ENCODE data around the gene ZNF524.

Gene ZNF524

DNA sequence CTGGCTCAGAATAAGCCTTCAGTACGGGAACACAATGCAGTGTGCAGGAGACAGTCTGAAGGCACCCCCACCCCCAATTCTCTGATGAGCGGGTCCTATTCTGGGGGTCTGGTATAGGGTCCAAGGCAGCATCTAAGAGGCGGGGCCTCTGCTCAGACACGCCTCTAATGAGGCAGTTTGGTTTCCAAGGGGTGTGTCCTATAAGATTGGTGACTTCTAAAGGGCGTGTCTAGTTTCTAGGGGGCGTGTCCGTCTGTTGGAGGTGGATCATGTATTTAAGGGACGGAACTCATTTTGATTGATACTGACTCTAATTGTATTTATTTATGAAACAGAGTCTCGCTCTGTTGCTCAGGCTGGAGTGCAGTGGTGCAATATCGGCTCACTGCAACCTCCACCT is 9.5 kb upstream of the ZNF524 start:
- no peak overlapping the region for H3K4me3 ChIP-seq (ENCODE audit: low read depth, low read length)
- no peak for DNase-seq (ENCODE audit: low read depth)
- TF ChIP-seq, protein P1, sequence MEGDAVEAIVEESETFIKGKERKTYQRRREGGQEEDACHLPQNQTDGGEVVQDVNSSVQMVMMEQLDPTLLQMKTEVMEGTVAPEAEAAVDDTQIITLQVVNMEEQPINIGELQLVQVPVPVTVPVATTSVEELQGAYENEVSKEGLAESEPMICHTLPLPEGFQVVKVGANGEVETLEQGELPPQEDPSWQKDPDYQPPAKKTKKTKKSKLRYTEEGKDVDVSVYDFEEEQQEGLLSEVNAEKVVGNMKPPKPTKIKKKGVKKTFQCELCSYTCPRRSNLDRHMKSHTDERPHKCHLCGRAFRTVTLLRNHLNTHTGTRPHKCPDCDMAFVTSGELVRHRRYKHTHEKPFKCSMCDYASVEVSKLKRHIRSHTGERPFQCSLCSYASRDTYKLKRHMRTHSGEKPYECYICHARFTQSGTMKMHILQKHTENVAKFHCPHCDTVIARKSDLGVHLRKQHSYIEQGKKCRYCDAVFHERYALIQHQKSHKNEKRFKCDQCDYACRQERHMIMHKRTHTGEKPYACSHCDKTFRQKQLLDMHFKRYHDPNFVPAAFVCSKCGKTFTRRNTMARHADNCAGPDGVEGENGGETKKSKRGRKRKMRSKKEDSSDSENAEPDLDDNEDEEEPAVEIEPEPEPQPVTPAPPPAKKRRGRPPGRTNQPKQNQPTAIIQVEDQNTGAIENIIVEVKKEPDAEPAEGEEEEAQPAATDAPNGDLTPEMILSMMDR (IDR thresholded peaks at IDR 0.05; ENCODE audit: control insufficient read depth, extremely low read depth, insufficient read depth) = no peak

DNA sequence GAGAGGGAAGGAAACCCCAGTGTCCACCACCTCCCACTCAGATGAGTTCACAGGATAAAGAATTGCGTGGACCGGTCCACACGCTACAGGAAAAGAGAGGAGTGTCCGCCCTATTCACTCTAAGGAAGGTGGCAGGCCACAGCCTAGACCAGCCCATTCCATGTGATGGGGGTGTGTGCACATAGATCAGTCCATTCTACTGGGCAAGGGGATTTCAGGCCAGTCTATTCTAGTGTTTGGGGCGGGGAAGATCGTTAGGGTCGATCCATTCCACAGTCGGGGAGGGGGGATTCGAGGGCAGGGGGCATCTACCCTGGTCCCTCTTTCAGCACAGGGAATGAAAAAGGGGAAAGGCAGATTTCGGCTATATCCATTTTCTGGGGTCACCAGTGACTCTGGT is 8.5 kb upstream of the ZNF524 start:
- no peak for DNase-seq (ENCODE audit: low read depth)
- TF ChIP-seq, protein P1 (IDR thresholded peaks at IDR 0.05; ENCODE audit: control insufficient read depth, extremely low read depth, insufficient read depth) = no peak
- no peak overlapping the region for H3K4me3 ChIP-seq (ENCODE audit: low read depth, low read length)

DNA sequence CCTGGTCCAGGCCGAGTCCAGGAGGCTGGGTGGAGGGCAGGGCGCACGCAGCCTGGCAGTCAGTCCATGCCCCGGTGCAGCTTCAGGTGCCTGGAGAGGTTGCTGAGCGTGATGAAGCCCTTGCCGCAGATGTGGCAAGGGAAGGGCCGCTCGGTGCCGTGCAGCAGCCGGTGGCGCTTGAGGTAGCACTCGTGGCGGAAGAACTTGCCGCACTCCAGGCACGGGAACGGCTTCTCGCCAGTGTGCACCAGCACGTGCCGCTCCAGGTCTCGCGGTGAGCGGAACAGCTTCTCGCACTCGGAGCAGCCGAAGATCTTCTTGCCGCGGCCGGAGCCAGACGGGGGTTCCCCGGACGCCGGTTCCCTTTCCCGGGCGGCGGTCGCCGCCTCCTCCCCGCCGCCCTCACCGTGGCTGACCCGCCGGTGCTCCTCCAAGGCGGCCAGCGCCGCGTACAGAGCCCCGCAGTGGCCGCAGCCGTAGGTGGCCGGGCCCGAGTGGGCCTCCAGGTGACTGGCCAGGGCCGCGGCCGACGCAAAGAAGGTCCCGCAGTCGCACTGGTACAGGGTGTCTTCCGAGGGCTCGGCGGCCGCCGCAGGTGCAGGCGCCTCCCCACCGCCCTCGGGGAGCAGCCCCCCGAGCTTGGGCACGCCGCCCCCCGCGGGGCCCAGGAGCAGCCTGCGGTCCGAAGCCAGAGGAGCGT is 7.5 kb upstream of the ZNF524 start:
- TF ChIP-seq, protein P1 (IDR thresholded peaks at IDR 0.05; ENCODE audit: control insufficient read depth, extremely low read depth, insufficient read depth) = no peak
- DNase-seq (ENCODE audit: low read depth) = no peak
- H3K4me3 ChIP-seq (ENCODE audit: low read depth, low read length) = no peak overlapping the region

DNA sequence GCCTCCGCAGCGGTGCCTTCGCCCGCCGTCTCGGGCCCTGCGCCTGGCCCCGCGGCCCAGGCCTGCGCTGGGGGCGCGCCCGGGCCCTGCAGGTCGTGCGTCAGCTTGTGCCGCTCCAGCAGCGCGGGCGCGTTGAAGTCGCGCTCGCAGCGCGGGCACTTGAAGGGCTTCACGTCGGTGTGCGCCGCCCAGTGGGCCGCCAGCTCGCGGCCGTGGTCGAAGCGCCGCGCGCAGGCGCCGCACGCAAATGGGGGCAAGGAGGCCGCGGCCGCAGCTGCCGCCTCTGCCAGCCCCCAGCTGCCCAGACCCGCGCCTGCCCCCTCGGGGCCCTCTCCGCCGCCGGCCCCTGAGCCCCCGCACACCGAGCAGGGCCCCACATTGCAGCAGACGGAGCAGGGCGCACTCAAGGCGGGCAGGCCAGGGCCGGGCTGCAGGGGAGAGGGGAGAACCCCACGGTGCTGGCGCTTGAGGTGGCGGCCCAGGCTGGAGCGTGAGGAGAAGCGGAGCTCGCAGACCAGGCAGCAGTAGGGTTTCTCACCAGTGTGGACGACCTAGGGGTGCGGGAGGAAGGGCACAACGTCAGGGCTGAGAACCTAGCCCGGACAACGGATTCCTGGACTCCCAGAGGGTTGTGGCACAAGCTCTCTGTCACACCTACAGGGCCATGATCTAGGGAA is 6.9 kb upstream of the ZNF524 start:
- no peak for DNase-seq (ENCODE audit: low read depth)
- no peak overlapping the region for H3K4me3 ChIP-seq (ENCODE audit: low read depth, low read length)
- TF ChIP-seq, protein P1 (IDR thresholded peaks at IDR 0.05; ENCODE audit: control insufficient read depth, extremely low read depth, insufficient read depth) = no peak

DNA sequence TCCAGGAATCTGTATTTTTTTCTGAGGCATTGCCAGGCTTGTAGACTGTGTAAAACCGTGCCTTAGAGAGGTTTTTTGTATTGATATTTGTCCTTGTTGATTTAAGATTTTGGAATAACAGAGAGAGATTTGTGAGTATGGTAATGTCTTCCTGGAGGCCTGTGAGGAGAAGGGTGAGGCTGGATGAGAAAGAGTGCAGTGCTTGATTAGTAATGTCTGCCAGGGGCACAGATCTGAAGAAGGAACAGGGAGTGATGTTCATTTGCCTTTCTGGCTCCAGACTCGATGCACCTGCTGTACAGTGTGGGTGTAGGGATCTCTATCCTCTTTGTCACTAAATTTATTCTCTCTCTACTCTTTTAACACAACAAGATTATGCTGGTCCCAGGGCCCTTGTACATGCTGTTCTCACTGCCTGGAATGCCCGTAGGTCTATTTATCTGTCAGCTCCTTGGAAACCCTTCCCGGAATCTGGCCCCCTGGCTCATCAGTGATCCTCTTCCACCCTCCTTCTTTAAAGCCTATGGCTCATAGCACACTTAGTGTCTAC is 5.0 kb upstream of the ZNF524 start:
- no peak overlapping the region for H3K4me3 ChIP-seq (ENCODE audit: low read depth, low read length)
- no peak for DNase-seq (ENCODE audit: low read depth)
- TF ChIP-seq, protein P1 (IDR thresholded peaks at IDR 0.05; ENCODE audit: control insufficient read depth, extremely low read depth, insufficient read depth) = no peak

DNA sequence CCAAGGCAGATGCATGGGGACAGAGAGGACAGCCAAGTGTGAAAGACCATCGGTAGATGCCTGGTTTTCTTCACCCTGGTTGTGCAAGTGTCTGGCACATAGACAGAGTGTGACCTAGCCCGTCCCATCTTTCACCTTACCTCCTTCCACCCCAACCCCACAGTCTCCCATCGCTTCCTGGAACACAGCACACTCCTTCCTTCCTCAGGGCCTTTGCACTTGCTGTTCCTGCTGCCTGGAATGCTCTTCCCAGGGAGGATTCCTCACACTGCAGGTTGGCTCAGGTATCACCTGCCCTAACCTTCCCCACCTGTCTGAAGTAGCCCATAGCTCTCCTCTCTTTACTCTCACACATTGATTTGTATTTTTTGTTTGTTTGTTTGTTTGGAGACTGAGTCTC is 3.8 kb upstream of the ZNF524 start:
- TF ChIP-seq, protein P1 (IDR thresholded peaks at IDR 0.05; ENCODE audit: control insufficient read depth, extremely low read depth, insufficient read depth) = no peak
- DNase-seq (ENCODE audit: low read depth) = no peak
- no peak overlapping the region for H3K4me3 ChIP-seq (ENCODE audit: low read depth, low read length)

All from LNCaP clone FGC (cell line).